ENCODE measurements around the gene VIL1. TPM values are rescaled to one million over a fixed set of nuclear protein-coding genes. Genes with fewer than 3 reads are reported as not detected.

VIL1 gene
- total RNA-seq, 1 experiment from 2014 or later: 3.0 TPM

DNA sequence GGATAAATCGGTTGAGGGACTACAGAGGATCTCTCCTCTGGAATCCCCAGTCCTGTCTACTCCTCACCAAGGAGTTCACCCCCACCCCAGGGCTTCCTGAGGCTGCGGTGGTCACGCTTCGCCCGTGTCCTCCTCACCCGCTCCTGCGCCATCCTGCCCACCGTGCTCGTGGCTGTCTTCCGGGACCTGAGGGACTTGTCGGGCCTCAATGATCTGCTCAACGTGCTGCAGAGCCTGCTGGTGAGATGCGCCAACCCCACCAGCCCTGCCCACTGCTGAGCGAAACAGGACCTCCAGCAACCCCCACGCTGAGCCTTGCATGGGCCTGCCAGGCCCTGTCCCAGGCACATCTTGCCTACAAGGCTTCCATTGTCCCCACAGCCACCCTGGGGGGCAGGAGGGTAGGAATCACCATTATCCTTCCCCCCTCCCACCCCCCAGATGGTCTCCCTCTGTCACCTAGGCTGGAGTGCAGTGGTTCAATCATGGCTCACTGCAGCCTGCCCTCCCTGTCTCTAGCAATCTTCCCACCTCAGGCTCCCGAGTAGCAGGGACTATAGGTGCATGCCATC, 25.9 kb upstream of the VIL1 start (continued):
- no peak for TF ChIP-seq TCF7 (CRISPR knock-in tag; IDR thresholded peaks at IDR 0.05; ENCODE audit: low read depth)
- no peak for TF ChIP-seq RELA (CRISPR knock-in tag; IDR thresholded peaks at IDR 0.05; ENCODE audit: borderline replicate concordance)
- no peak for TF ChIP-seq ZNF416 (CRISPR knock-in tag; IDR thresholded peaks at IDR 0.05)

DNA sequence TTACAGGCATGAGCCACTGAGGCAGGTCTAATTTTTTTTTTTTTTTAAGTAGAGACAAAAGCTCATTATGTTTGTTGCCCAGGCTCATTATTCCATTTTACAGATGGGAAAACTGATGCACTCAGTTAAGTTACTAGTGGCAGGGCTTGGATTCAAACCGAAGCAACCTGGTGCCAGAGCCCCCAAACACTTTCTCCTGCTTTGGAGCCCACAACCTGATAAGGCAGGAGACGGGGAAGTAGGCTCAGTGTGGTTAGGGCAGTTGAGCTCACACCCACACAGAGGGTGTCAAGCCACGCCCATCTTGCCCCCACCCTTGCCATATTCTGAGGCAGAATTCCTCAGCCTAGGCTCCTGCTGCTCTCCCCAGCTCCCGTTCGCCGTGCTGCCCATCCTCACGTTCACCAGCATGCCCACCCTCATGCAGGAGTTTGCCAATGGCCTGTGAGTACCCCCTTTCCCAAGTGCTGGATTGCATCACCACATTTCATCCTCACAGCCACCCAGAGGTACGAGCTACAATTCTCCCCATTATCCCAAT, 25.1 kb upstream of the VIL1 start:
- no peak overlapping the region for H3K27ac Mint-ChIP-seq
- no peaks in the 10 kb centered on the region for H3K9me3 Mint-ChIP-seq
- ATAC-seq: no peak
- H3K4me1 Mint-ChIP-seq: peaks cover 29% of the 10 kb centered on the region
- no peak for DNase-seq (ENCODE audit: low spot score)
- CTCF ChIA-PET: interaction anchor here (0.8 to 5.1 kb wide), 11 partner anchors 12 to 122 kb away, joined by 3 to 52 read pairs (median 4); partner anchors contain the start of genes AAMP, CATIP and PNKD
- TF ChIP-seq ERG (CRISPR knock-in tag; IDR thresholded peaks at IDR 0.05) (no peak), NR3C1 (CRISPR knock-in tag; conservative IDR thresholded peaks at IDR 0.05; ENCODE audit: low read depth) (no peak), NFE2L1 (CRISPR knock-in tag; IDR thresholded peaks at IDR 0.05) (no peak), IRF2 (CRISPR knock-in tag; IDR thresholded peaks at IDR 0.05; ENCODE audit: borderline replicate concordance, low read depth) (no peak), OVOL2 (CRISPR knock-in tag; IDR thresholded peaks at IDR 0.05; ENCODE audit: borderline replicate concordance) (no peak), ZBTB21 (CRISPR knock-in tag; IDR thresholded peaks at IDR 0.05; ENCODE audit: borderline replicate concordance) (no peak), ZNF121 (CRISPR knock-in tag; IDR thresholded peaks at IDR 0.05) (no peak), GABPB1 (CRISPR knock-in tag; IDR thresholded peaks at IDR 0.05) (no peak; the same call in 1 of the 2 replicates), MAX (CRISPR knock-in tag; IDR thresholded peaks at IDR 0.05) (no peak), NR2C2 (CRISPR knock-in tag; IDR thresholded peaks at IDR 0.05) (no peak)
- TF ChIP-seq, protein P1, sequence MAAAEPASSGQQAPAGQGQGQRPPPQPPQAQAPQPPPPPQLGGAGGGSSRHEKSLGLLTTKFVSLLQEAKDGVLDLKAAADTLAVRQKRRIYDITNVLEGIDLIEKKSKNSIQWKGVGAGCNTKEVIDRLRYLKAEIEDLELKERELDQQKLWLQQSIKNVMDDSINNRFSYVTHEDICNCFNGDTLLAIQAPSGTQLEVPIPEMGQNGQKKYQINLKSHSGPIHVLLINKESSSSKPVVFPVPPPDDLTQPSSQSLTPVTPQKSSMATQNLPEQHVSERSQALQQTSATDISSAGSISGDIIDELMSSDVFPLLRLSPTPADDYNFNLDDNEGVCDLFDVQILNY (CRISPR knock-in tag; IDR thresholded peaks at IDR 0.05): no peak
- TF ChIP-seq, protein P2, sequence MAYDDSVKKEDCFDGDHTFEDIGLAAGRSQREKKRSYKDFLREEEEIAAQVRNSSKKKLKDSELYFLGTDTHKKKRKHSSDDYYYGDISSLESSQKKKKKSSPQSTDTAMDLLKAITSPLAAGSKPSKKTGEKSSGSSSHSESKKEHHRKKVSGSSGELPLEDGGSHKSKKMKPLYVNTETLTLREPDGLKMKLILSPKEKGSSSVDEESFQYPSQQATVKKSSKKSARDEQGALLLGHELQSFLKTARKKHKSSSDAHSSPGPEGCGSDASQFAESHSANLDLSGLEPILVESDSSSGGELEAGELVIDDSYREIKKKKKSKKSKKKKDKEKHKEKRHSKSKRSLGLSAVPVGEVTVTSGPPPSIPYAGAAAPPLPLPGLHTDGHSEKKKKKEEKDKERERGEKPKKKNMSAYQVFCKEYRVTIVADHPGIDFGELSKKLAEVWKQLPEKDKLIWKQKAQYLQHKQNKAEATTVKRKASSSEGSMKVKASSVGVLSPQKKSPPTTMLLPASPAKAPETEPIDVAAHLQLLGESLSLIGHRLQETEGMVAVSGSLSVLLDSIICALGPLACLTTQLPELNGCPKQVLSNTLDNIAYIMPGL (CRISPR knock-in tag; IDR thresholded peaks at IDR 0.05): no peak
- peaks cover 36% of the 10 kb centered on the region for H3K27me3 Mint-ChIP-seq (ENCODE audit: low read depth)
- no peaks in the 10 kb centered on the region for H3K36me3 Mint-ChIP-seq
- no peak overlapping the region for H3K4me3 Mint-ChIP-seq
- POLR2A ChIA-PET: interaction anchor here (0.5 to 1.2 kb wide), 2 partner anchors 30 to 37 kb away, joined by 3 read pairs; partner anchors contain the start of gene CATIP

DNA sequence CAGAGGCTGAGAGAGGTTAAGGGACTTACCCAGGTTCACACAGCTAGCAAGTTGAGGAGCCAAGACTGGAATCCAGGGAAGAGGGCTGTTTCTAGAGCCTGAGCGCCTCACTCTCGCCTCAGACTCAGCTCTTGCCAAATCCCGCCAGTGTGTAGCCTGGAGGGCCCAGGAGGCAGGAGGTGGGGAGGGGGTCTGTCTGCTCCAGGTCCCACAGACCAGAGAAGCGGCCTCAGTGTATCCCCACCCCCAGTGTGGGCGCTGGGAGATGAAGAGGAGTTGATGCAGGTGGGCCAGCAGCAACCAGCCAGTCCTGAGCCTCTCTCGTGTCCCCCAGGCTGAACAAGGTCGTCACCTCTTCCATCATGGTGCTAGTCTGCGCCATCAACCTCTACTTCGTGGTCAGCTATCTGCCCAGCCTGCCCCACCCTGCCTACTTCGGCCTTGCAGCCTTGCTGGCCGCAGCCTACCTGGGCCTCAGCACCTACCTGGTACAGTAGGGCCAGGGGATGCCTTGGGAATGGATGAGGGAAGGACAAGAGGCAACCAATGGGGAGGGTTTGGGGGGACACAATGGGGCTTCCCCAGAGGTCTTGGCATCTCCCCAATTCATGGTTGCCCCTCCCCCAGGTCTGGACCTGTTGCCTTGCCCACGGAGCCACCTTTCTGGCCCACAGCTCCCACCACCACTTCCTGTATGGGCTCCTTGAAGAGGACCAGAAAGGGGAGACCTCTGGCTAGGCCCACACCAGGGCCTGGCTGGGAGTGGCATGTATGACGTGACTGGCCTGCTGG, 24.4 kb upstream of the VIL1 start:
- TF ChIP-seq ETV6 (CRISPR knock-in tag; IDR thresholded peaks at IDR 0.05) (no peak), JUN (CRISPR knock-in tag; IDR thresholded peaks at IDR 0.05) (no peak), TEAD4 (CRISPR knock-in tag; IDR thresholded peaks at IDR 0.05) (no peak), MXD4 (CRISPR knock-in tag; IDR thresholded peaks at IDR 0.05; ENCODE audit: borderline replicate concordance) (no peak), NR3C1 (CRISPR knock-in tag; conservative IDR thresholded peaks at IDR 0.05; ENCODE audit: low read depth) (no peak)
- Mint-ChIP-seq H3K27ac (no peak overlapping the region), H3K9me3 (no peaks in the 10 kb centered on the region), H3K27me3 (ENCODE audit: low read depth) (peaks cover 41% of the 10 kb centered on the region), H3K36me3 (no peaks in the 10 kb centered on the region), H3K4me1 (peaks cover 29% of the 10 kb centered on the region), H3K4me3 (peak overlapping the region; percentile 55)
- DNase-seq (ENCODE audit: low spot score) (no peak), ATAC-seq (no peak)
- ChIA-PET CTCF (interaction anchor here (0.8 to 5.1 kb wide), 11 partner anchors 12 to 123 kb away, joined by 3 to 52 read pairs (median 4); partner anchors contain the start of genes AAMP, CATIP and PNKD), POLR2A (interaction anchor here (0.5 kb wide), 1 partner anchor 31 kb away, joined by 3 read pairs; no protein-coding TSS in a partner anchor)
